HepG2 (cell line): ENCODE data around the gene RAB40C. TPM values are rescaled to one million over a fixed set of nuclear protein-coding genes. Genes with fewer than 3 reads are reported as not detected.

Experiments
- BCLAF1 ChIP-seq: fragments of 450-650 bp; IDR thresholded peaks from 2 replicates; pipeline ENCODE4 v1.6.1; 2017; ENCODE audit warnings: mild to moderate bottlenecking
- KLF15 ChIP-seq: sonication (generic); formaldehyde crosslinking; IDR thresholded peaks from 2 replicates; pipeline ENCODE4 v1.8.1; 2023; ENCODE audit warnings: borderline replicate concordance, mild to moderate bottlenecking, inconsistent platforms, missing genetic modification reagents, mixed read lengths
- MAFK ChIP-seq, 2 experiments: IDR thresholded peaks in 1 of 2; conservative IDR thresholded peaks in 1 of 2; 2 replicates each; pipeline ENCODE4 v1.6.1; 2011; ENCODE audit warnings: improper control_type of control experiment in 2 of 2, low read length in 2 of 2
- POLR2G ChIP-seq: fragments of 200-400 bp; formaldehyde crosslinking; IDR thresholded peaks from 2 replicates; pipeline ENCODE4 v1.6.1; 2018; ENCODE audit warnings: mild to moderate bottlenecking, low read depth, low read length, moderate library complexity
- RAD21 ChIP-seq: fragments of 450-650 bp; formaldehyde crosslinking; IDR thresholded peaks from 2 replicates; pipeline ENCODE4 v1.5.0; 2020; ENCODE audit warnings: mild to moderate bottlenecking
- REST ChIP-seq, 2 experiments: IDR thresholded peaks; 2 replicates each; pipeline ENCODE4 v1.6.1; 2011 to 2012; ENCODE audit warnings: low read length in 2 of 2, borderline replicate concordance in 1 of 2, low read depth in 1 of 2, mild to moderate bottlenecking in 1 of 2, moderate library complexity in 1 of 2
- SP1 ChIP-seq, 2 experiments: fragments of 450-650 bp in 1 of 2; sonication (generic) in 1 of 2; formaldehyde crosslinking in 1 of 2; IDR thresholded peaks; 2 replicates each; pipeline versions ENCODE4 v1.4.0 to v1.6.1; 2016 to 2020; ENCODE audit warnings: missing genetic modification reagents in 1 of 2
- SP2 ChIP-seq: sonication (generic); formaldehyde crosslinking; IDR thresholded peaks from 2 replicates; pipeline ENCODE4 v1.5.1; 2020; ENCODE audit warnings: mild to moderate bottlenecking, missing genetic modification reagents
- TARDBP ChIP-seq: sonication (generic); formaldehyde crosslinking; IDR thresholded peaks from 2 replicates; pipeline ENCODE4 v1.8.0; 2022; ENCODE audit warnings: mild to moderate bottlenecking, missing genetic modification reagents
- TBX3 ChIP-seq: fragments of 450-650 bp; IDR thresholded peaks from 2 replicates; pipeline ENCODE4 v1.6.1; 2017; ENCODE audit warnings: antibody characterized with exemption, mild to moderate bottlenecking, inconsistent platforms, borderline replicate concordance
- USF2 ChIP-seq, 2 experiments: sonication (generic) in 1 of 2; formaldehyde crosslinking in 1 of 2; IDR thresholded peaks; 2 replicates each; pipeline versions ENCODE4 v1.5.1 to v1.6.1; 2011 to 2020; ENCODE audit warnings: borderline replicate concordance in 1 of 2, low read depth in 1 of 2, low read length in 1 of 2, mild to moderate bottlenecking in 1 of 2, missing genetic modification reagents in 1 of 2, moderate library complexity in 1 of 2
- ZMYM4 ChIP-seq: sonication (generic); formaldehyde crosslinking; IDR thresholded peaks from 2 replicates; pipeline ENCODE4 v1.8.1; 2023; ENCODE audit warnings: mild to moderate bottlenecking, missing genetic modification reagents
- ZNF563 ChIP-seq: sonication (generic); formaldehyde crosslinking; IDR thresholded peaks from 2 replicates; pipeline ENCODE4 v1.8.0; 2022; ENCODE audit warnings: mild to moderate bottlenecking, moderate library complexity, missing genetic modification reagents
- ZNF670 ChIP-seq: sonication (generic); formaldehyde crosslinking; IDR thresholded peaks from 2 replicates; pipeline ENCODE4 v1.8.0; 2022; ENCODE audit warnings: mild to moderate bottlenecking, missing genetic modification reagents, borderline replicate concordance
- ZNF703 ChIP-seq: sonication (generic); formaldehyde crosslinking; IDR thresholded peaks from 2 replicates; pipeline ENCODE4 v1.5.1; 2020; ENCODE audit warnings: missing genetic modification reagents, mild to moderate bottlenecking, moderate library complexity, borderline replicate concordance
- ZNF713 ChIP-seq: sonication (generic); formaldehyde crosslinking; IDR thresholded peaks from 2 replicates; pipeline ENCODE4 v1.4.0; 2020; ENCODE audit warnings: mild to moderate bottlenecking, missing genetic modification reagents
- ZNF740 ChIP-seq: sonication (generic); formaldehyde crosslinking; IDR thresholded peaks from 2 replicates; pipeline ENCODE4 v1.4.0; 2020; ENCODE audit warnings: missing genetic modification reagents
- ZNF746 ChIP-seq: sonication (generic); formaldehyde crosslinking; IDR thresholded peaks from 2 replicates; pipeline ENCODE4 v1.8.0; 2022; ENCODE audit warnings: mild to moderate bottlenecking, missing genetic modification reagents
- ZNF780A ChIP-seq: sonication (generic); formaldehyde crosslinking; IDR thresholded peaks from 2 replicates; pipeline ENCODE4 v1.8.0; 2022; ENCODE audit warnings: mild to moderate bottlenecking, missing genetic modification reagents, moderate library complexity
- polyA plus RNA-seq, 8 experiments: library from polyadenylated mRNA; depleted of rRNA in 3 of 8; stranded (reverse) in 7 of 8; unstranded in 1 of 8; fragments of >200 nt; fragmentation: Illumina TruSeq in 4 of 8; extraction: Trizol in 4 of 8; gene quantifications; 2 replicates each; pipeline versions ENCODE4 v1.2.1 to v1.2.3, GENCODE V29; 2011 to 2016; ENCODE audit warnings: low read depth in 4 of 8, missing spikeins in 1 of 8, mixed read lengths in 1 of 8; ENCODE audit not compliant: insufficient read depth in 1 of 8
- total RNA-seq, 5 experiments: library from RNA; depleted of rRNA; stranded (reverse); fragments of >200 nt; fragmentation: Illumina TruSeq; extraction: Trizol; gene quantifications; 2 replicates each; pipeline ENCODE4 v1.2.3, GENCODE V29; 2016; ENCODE audit warnings: low read depth in 1 of 5

The RAB40C gene
- total and polyA plus RNA-seq, 2 of the 13 experiments (the other 11 are each of a cell fraction or from before 2014, with no cell fraction given): 7.7 to 11.5 TPM

GRCh38 chr16:585351-585750 lies 4.5 kb upstream of the RAB40C start (continued):
- TF ChIP-seq TBX3: peak; percentile 25; the same call in 1 of the 2 replicates
- no peak for TF ChIP-seq SP2 (CRISPR knock-in tag)
- 0 out of 2 replicates have a peak, but pooled peaks have one; percentile 52 for TF ChIP-seq ZNF563 (CRISPR knock-in tag)
- TF ChIP-seq ZNF703 (CRISPR knock-in tag): no peak
- TF ChIP-seq MAFK (conservative IDR thresholded peaks at IDR 0.05 in 1 of 2, IDR thresholded peaks at IDR 0.05 in 1 of 2; ENCODE audit: low read length in 2 of 2): no peak
- no peak for TF ChIP-seq REST (IDR thresholded peaks at IDR 0.05; ENCODE audit: borderline replicate concordance in 1 of 2, low read depth in 1 of 2, low read length in 2 of 2)
- TF ChIP-seq RAD21 (CRISPR knock-in tag): 0 out of 2 replicates have a peak, but pooled peaks have one; percentile 31
- TF ChIP-seq BCLAF1: no peak
- TF ChIP-seq KLF15 (CRISPR knock-in tag): no peak
- TF ChIP-seq ZNF670 (CRISPR knock-in tag): no peak
- TF ChIP-seq ZNF740 (CRISPR knock-in tag): peak; percentile 57; the same call in 1 of the 2 replicates
- no peak for TF ChIP-seq ZMYM4 (CRISPR knock-in tag)
- TF ChIP-seq POLR2G: no peak
- TF ChIP-seq SP1 (IDR thresholded peaks at IDR 0.05): no peak
- TF ChIP-seq SP1 (CRISPR knock-in tag; IDR thresholded peaks at IDR 0.05): no peak
- TF ChIP-seq ZNF713: no peak
- no peak for TF ChIP-seq USF2 (IDR thresholded peaks at IDR 0.05; ENCODE audit: low read depth, low read length)
- TF ChIP-seq USF2 (CRISPR knock-in tag; IDR thresholded peaks at IDR 0.05; ENCODE audit: borderline replicate concordance): no peak
- no peak for TF ChIP-seq ZNF780A (CRISPR knock-in tag)
- no peak for TF ChIP-seq ZNF746 (CRISPR knock-in tag)
- TF ChIP-seq TARDBP (CRISPR knock-in tag): no peak
